Measurements from ENCODE around the gene TBX20.
A peak's percentile ranks its signal among the peaks of the same experiment; 100 is the strongest.
"Not testable (repeated sequence)": the region's sequence is repeated elsewhere in the genome, so short reads cannot be mapped to it uniquely, and the experiment has no call there.

Gene TBX20

GRCh38 chr7:35200170-35200569, 53.7 kb downstream of the TBX20 start:
- H2AK5ac ChIP-seq (ENCODE audit: low read length, severe bottlenecking); H3K23ac ChIP-seq (ENCODE audit: low read length in 2 of 2); H3K18ac ChIP-seq (ENCODE audit: low read depth in 1 of 2, low read length in 2 of 2); H2BK12ac ChIP-seq (ENCODE audit: low read length in 2 of 2); H3K9ac ChIP-seq (ENCODE audit: low read length); H3K14ac ChIP-seq (ENCODE audit: low read length in 2 of 2); H4K91ac ChIP-seq (ENCODE audit: low read length); DNase-seq; H2AFZ ChIP-seq (ENCODE audit: low read depth, low read length); H3K79me1 ChIP-seq (replicated peaks; ENCODE audit: low read length, poor library complexity, severe bottlenecking); H3K9me3 ChIP-seq (ENCODE audit: control insufficient read depth, low read length); H3K4ac ChIP-seq (ENCODE audit: low read depth in 1 of 2, low read length in 2 of 2); H4K8ac ChIP-seq (ENCODE audit: low read length); H3K36me3 ChIP-seq (ENCODE audit: control insufficient read depth in 1 of 2, insufficient read depth in 2 of 2, low read depth in 1 of 2, low read length in 2 of 2); H3K4me3 ChIP-seq (ENCODE audit: insufficient read depth in 1 of 2, low read depth in 1 of 2, low read length in 2 of 2); H3K4me2 ChIP-seq (ENCODE audit: low read length, poor library complexity, severe bottlenecking); H2BK5ac ChIP-seq (ENCODE audit: low read depth, low read length, poor library complexity, severe bottlenecking); H3K27me3 ChIP-seq (ENCODE audit: control insufficient read depth in 1 of 2, insufficient read depth in 1 of 2, low read length in 2 of 2); H2BK15ac ChIP-seq (ENCODE audit: low read depth, poor library complexity, severe bottlenecking); H3K4me1 ChIP-seq (ENCODE audit: control insufficient read depth, insufficient read depth, low read depth, low read length); H3K27ac ChIP-seq (ENCODE audit: low read length, poor library complexity, severe bottlenecking); H2BK120ac ChIP-seq (ENCODE audit: low read depth, low read length): not testable (repeated sequence)
- 100% methylated on average over 2 of the region's 2 CpGs for WGBS

- H3K14ac ChIP-seq (ENCODE audit: low read length in 2 of 2); H3K9ac ChIP-seq (ENCODE audit: low read length); H4K8ac ChIP-seq (ENCODE audit: low read length); H2BK15ac ChIP-seq (ENCODE audit: low read depth, poor library complexity, severe bottlenecking); H3K23ac ChIP-seq (ENCODE audit: low read length in 2 of 2); H2BK120ac ChIP-seq (ENCODE audit: low read depth, low read length); H3K9me3 ChIP-seq (ENCODE audit: control insufficient read depth, low read length); H3K36me3 ChIP-seq (ENCODE audit: control insufficient read depth in 1 of 2, insufficient read depth in 2 of 2, low read depth in 1 of 2, low read length in 2 of 2); H3K27me3 ChIP-seq (ENCODE audit: control insufficient read depth in 1 of 2, insufficient read depth in 1 of 2, low read length in 2 of 2); H3K4me3 ChIP-seq (ENCODE audit: insufficient read depth in 1 of 2, low read depth in 1 of 2, low read length in 2 of 2); H3K4ac ChIP-seq (ENCODE audit: low read depth in 1 of 2, low read length in 2 of 2); H2AFZ ChIP-seq (ENCODE audit: low read depth, low read length); H2BK12ac ChIP-seq (ENCODE audit: low read length in 2 of 2); H2AK5ac ChIP-seq (ENCODE audit: low read length, severe bottlenecking); H3K18ac ChIP-seq (ENCODE audit: low read depth in 1 of 2, low read length in 2 of 2); H2BK5ac ChIP-seq (ENCODE audit: low read depth, low read length, poor library complexity, severe bottlenecking); H3K79me1 ChIP-seq (replicated peaks; ENCODE audit: low read length, poor library complexity, severe bottlenecking); H4K91ac ChIP-seq (ENCODE audit: low read length); H3K4me1 ChIP-seq (ENCODE audit: control insufficient read depth, insufficient read depth, low read depth, low read length): not testable (repeated sequence)
- H3K4me2 ChIP-seq (ENCODE audit: low read length, poor library complexity, severe bottlenecking), result peak overlapping the region; percentile 29
- WGBS, result 25% methylated on average over 1 of the region's 2 CpGs
- peak overlapping the region; percentile 93 for H3K27ac ChIP-seq (ENCODE audit: low read length, poor library complexity, severe bottlenecking)
- peak; percentile 8 for DNase-seq
These were observed 55.3 kb downstream of the TBX20 start for GRCh38 chr7:35198370-35199140.

- not testable (repeated sequence) for H3K9ac ChIP-seq (ENCODE audit: low read length); H2BK5ac ChIP-seq (ENCODE audit: low read depth, low read length, poor library complexity, severe bottlenecking); H3K79me1 ChIP-seq (replicated peaks; ENCODE audit: low read length, poor library complexity, severe bottlenecking); H2BK120ac ChIP-seq (ENCODE audit: low read depth, low read length); H3K14ac ChIP-seq (ENCODE audit: low read length in 2 of 2); H2AK5ac ChIP-seq (ENCODE audit: low read length, severe bottlenecking); H3K4ac ChIP-seq (ENCODE audit: low read depth in 1 of 2, low read length in 2 of 2); H4K91ac ChIP-seq (ENCODE audit: low read length); H3K4me2 ChIP-seq (ENCODE audit: low read length, poor library complexity, severe bottlenecking); H3K36me3 ChIP-seq (ENCODE audit: control insufficient read depth in 1 of 2, insufficient read depth in 2 of 2, low read depth in 1 of 2, low read length in 2 of 2); H3K4me3 ChIP-seq (ENCODE audit: insufficient read depth in 1 of 2, low read depth in 1 of 2, low read length in 2 of 2); H2BK15ac ChIP-seq (ENCODE audit: low read depth, poor library complexity, severe bottlenecking); DNase-seq; H2AFZ ChIP-seq (ENCODE audit: low read depth, low read length); H4K8ac ChIP-seq (ENCODE audit: low read length); H3K9me3 ChIP-seq (ENCODE audit: control insufficient read depth, low read length); H3K4me1 ChIP-seq (ENCODE audit: control insufficient read depth, insufficient read depth, low read depth, low read length); H3K27me3 ChIP-seq (ENCODE audit: control insufficient read depth in 1 of 2, insufficient read depth in 1 of 2, low read length in 2 of 2); H3K18ac ChIP-seq (ENCODE audit: low read depth in 1 of 2, low read length in 2 of 2); H3K27ac ChIP-seq (ENCODE audit: low read length, poor library complexity, severe bottlenecking); H2BK12ac ChIP-seq (ENCODE audit: low read length in 2 of 2); H3K23ac ChIP-seq (ENCODE audit: low read length in 2 of 2)
- 56% methylated on average over 3 of the region's 4 CpGs for WGBS
These were observed 62.3 kb downstream of the TBX20 start for GRCh38 chr7:35191571-35191970.

GRCh38 chr7:35190146-35190773, 63.6 kb downstream of the TBX20 start:
- not testable (repeated sequence) for H3K23ac ChIP-seq (ENCODE audit: low read length in 2 of 2); H4K8ac ChIP-seq (ENCODE audit: low read length); H2BK5ac ChIP-seq (ENCODE audit: low read depth, low read length, poor library complexity, severe bottlenecking); H3K9me3 ChIP-seq (ENCODE audit: control insufficient read depth, low read length); H4K91ac ChIP-seq (ENCODE audit: low read length); H2BK12ac ChIP-seq (ENCODE audit: low read length in 2 of 2); DNase-seq; H3K36me3 ChIP-seq (ENCODE audit: control insufficient read depth in 1 of 2, insufficient read depth in 2 of 2, low read depth in 1 of 2, low read length in 2 of 2); H3K4ac ChIP-seq (ENCODE audit: low read depth in 1 of 2, low read length in 2 of 2); H3K14ac ChIP-seq (ENCODE audit: low read length in 2 of 2); H2AFZ ChIP-seq (ENCODE audit: low read depth, low read length); H3K79me1 ChIP-seq (replicated peaks; ENCODE audit: low read length, poor library complexity, severe bottlenecking); H3K4me2 ChIP-seq (ENCODE audit: low read length, poor library complexity, severe bottlenecking); H2BK15ac ChIP-seq (ENCODE audit: low read depth, poor library complexity, severe bottlenecking); H3K4me3 ChIP-seq (ENCODE audit: insufficient read depth in 1 of 2, low read depth in 1 of 2, low read length in 2 of 2); H2BK120ac ChIP-seq (ENCODE audit: low read depth, low read length); H3K27ac ChIP-seq (ENCODE audit: low read length, poor library complexity, severe bottlenecking); H2AK5ac ChIP-seq (ENCODE audit: low read length, severe bottlenecking); H3K9ac ChIP-seq (ENCODE audit: low read length); H3K18ac ChIP-seq (ENCODE audit: low read depth in 1 of 2, low read length in 2 of 2); H3K4me1 ChIP-seq (ENCODE audit: control insufficient read depth, insufficient read depth, low read depth, low read length)
- WGBS, result no CpG with 5 or more reads among the region's 4 CpGs
- H3K27me3 ChIP-seq (ENCODE audit: control insufficient read depth in 1 of 2, insufficient read depth in 1 of 2, low read length in 2 of 2), result peaks cover 0 to 12% of the 10 kb centered on the region in 2 experiments

All from mesenchymal stem cell (in vitro differentiated cells and primary cell).